Measurements from ENCODE around the gene CAPN5. TPM values are rescaled to one million over a fixed set of nuclear protein-coding genes. Genes with fewer than 3 reads are reported as not detected.

Gene CAPN5
- total RNA-seq, 2 experiments from 2014 or later: 5.1 to 6.9 TPM

DNA sequence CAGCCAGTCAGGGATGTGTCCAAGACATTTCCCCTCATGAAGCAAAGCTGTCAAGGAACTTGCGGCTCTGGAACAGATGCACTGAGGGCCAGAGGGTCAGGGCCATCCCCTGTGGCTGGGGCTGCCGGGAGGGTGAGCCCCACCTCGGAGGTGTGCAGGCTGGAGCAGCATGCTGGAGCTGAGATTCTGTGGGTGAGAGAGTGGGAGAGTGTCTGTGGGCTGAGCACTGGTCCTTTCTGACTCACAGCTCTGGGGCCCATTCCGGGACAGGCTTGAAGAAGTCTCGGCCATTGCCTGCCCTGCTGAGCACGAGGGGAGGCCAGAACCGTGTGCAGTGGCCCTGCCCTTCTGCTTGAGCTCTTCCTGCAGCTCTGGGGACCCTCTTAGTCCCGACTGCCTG lies 38.0 kb downstream of the CAPN5 start:
- no peaks in the 10 kb centered on the region for H3K4me1 ChIP-seq (ENCODE audit: insufficient read depth, low read length)
- Mint-ChIP-seq H3K4me1 (ENCODE audit: low read depth) (no peaks in the 10 kb centered on the region), H3K36me3 (ENCODE audit: low read depth) (no peaks in the 10 kb centered on the region), H3K9me3 (no peaks in the 10 kb centered on the region), H3K27me3 (no peaks in the 10 kb centered on the region), H3K27ac (no peak overlapping the region), H3K4me3 (no peak overlapping the region)
- ChIA-PET CTCF (interaction anchor here (0.6 to 1.3 kb wide), 3 partner anchors 14 to 57 kb away, joined by 3 read pairs; no protein-coding TSS in a partner anchor), POLR2A (no interaction called here)
- no peaks in the 10 kb centered on the region for H3K36me3 ChIP-seq (ENCODE audit: insufficient read depth, low read length)
- H3K9me3 ChIP-seq (ENCODE audit: control insufficient read depth in 1 of 2, insufficient read depth in 1 of 2, low read length in 2 of 2): peaks cover 0 to 5% of the 10 kb centered on the region in 2 experiments
- no peak overlapping the region for H3K4me3 ChIP-seq (ENCODE audit: low read length)
- intact Hi-C loops (cut with DNase I, micrococcal nuclease): no loop called here
- no peak for DNase-seq
- no peak overlapping the region for H3K27ac ChIP-seq (ENCODE audit: low read depth in 1 of 2, low read length in 2 of 2)
- ATAC-seq (ENCODE audit: poor library complexity): no peak
- TF ChIP-seq, protein P1, sequence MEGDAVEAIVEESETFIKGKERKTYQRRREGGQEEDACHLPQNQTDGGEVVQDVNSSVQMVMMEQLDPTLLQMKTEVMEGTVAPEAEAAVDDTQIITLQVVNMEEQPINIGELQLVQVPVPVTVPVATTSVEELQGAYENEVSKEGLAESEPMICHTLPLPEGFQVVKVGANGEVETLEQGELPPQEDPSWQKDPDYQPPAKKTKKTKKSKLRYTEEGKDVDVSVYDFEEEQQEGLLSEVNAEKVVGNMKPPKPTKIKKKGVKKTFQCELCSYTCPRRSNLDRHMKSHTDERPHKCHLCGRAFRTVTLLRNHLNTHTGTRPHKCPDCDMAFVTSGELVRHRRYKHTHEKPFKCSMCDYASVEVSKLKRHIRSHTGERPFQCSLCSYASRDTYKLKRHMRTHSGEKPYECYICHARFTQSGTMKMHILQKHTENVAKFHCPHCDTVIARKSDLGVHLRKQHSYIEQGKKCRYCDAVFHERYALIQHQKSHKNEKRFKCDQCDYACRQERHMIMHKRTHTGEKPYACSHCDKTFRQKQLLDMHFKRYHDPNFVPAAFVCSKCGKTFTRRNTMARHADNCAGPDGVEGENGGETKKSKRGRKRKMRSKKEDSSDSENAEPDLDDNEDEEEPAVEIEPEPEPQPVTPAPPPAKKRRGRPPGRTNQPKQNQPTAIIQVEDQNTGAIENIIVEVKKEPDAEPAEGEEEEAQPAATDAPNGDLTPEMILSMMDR (IDR thresholded peaks at IDR 0.05): no peak
- H3K27me3 ChIP-seq (ENCODE audit: control insufficient read depth in 1 of 2, insufficient read depth in 2 of 2, low read length in 2 of 2): no peaks in the 10 kb centered on the region

DNA sequence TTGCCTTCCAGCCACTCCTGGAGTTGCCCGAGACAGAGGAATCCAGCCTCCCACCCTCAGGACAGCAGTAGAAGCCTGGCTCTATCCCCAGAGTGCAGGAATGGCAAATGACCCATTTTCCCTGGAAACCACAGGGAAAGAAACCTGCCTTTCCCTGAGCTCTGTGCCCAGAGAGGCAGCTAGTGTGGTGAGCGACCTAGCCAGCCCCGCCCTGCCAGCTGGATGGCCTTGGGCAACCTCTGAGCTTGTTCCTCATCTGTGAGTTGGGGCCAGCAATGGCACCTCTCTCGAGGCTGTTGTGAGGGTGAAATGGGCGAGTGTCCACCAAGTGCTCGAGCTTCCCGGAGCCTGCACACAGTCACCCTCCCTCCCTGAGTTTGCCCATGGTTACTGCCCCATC lies 39.5 kb downstream of the CAPN5 start:
- TF ChIP-seq, protein P1 (IDR thresholded peaks at IDR 0.05): no peak
- DNase-seq: no peak
- ChIA-PET CTCF (no interaction called here), POLR2A (no interaction called here)
- Mint-ChIP-seq H3K4me1 (ENCODE audit: low read depth) (no peaks in the 10 kb centered on the region), H3K9me3 (no peaks in the 10 kb centered on the region), H3K36me3 (ENCODE audit: low read depth) (no peaks in the 10 kb centered on the region), H3K27ac (no peak overlapping the region), H3K27me3 (no peaks in the 10 kb centered on the region), H3K4me3 (no peak overlapping the region)
- intact Hi-C loops (cut with DNase I, micrococcal nuclease): no loop called here
- Histone ChIP-seq H3K36me3 (ENCODE audit: insufficient read depth, low read length) (no peaks in the 10 kb centered on the region), H3K27me3 (ENCODE audit: control insufficient read depth in 1 of 2, insufficient read depth in 2 of 2, low read length in 2 of 2) (no peaks in the 10 kb centered on the region), H3K9me3 (ENCODE audit: control insufficient read depth in 1 of 2, insufficient read depth in 1 of 2, low read length in 2 of 2) (peaks cover 0 to 5% of the 10 kb centered on the region in 2 experiments), H3K4me3 (ENCODE audit: low read length) (no peak overlapping the region), H3K27ac (ENCODE audit: low read depth in 1 of 2, low read length in 2 of 2) (no peak overlapping the region), H3K4me1 (ENCODE audit: insufficient read depth, low read length) (no peaks in the 10 kb centered on the region)
- no peak for ATAC-seq (ENCODE audit: poor library complexity)

DNA sequence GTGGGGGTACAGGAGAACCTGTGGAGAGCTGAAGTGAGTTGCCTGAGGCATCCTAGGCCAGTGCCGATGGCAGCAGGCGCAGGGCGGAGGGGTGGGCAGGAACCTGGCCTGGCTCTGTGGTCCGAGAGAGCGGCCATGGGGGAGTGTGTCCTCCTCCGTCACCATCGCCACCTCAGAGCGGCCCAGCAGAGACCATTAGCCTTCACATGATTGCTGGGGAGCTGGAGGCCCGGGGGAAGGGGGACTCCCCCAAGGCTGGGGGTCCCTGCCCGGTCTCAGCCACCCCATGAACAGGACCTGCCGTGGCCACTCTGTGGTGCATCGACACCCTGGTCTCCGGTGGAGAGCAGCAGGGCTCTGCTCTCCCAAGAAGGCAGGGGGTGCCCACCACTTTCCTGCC lies 40.0 kb downstream of the CAPN5 start:
- ChIA-PET CTCF (no interaction called here), POLR2A (no interaction called here)
- Histone ChIP-seq H3K36me3 (ENCODE audit: insufficient read depth, low read length) (no peaks in the 10 kb centered on the region), H3K4me1 (ENCODE audit: insufficient read depth, low read length) (no peaks in the 10 kb centered on the region), H3K4me3 (ENCODE audit: low read length) (no peak overlapping the region), H3K9me3 (ENCODE audit: control insufficient read depth in 1 of 2, insufficient read depth in 1 of 2, low read length in 2 of 2) (peaks cover 0 to 5% of the 10 kb centered on the region in 2 experiments), H3K27me3 (ENCODE audit: control insufficient read depth in 1 of 2, insufficient read depth in 2 of 2, low read length in 2 of 2) (no peaks in the 10 kb centered on the region), H3K27ac (ENCODE audit: low read depth in 1 of 2, low read length in 2 of 2) (no peak overlapping the region)
- no peak overlapping the region for H3K4me3 Mint-ChIP-seq
- no peaks in the 10 kb centered on the region for H3K4me1 Mint-ChIP-seq (ENCODE audit: low read depth)
- H3K27me3 Mint-ChIP-seq: no peaks in the 10 kb centered on the region
- ATAC-seq (ENCODE audit: poor library complexity) (no peak), DNase-seq (no peak)
- no peaks in the 10 kb centered on the region for H3K36me3 Mint-ChIP-seq (ENCODE audit: low read depth)
- no peak overlapping the region for H3K27ac Mint-ChIP-seq
- TF ChIP-seq, protein P1 (IDR thresholded peaks at IDR 0.05): no peak
- intact Hi-C loops (cut with DNase I, micrococcal nuclease): no loop called here
- H3K9me3 Mint-ChIP-seq: no peaks in the 10 kb centered on the region
